ENCODE measurements around the gene UTS2B. TPM values are rescaled to one million over a fixed set of nuclear protein-coding genes. Genes with fewer than 3 reads are reported as not detected.

Gene UTS2B
- total and polyA plus RNA-seq, 2 experiments from 2014 or later, result 0.21 TPM; not detected in 1

- peaks cover 5% of the 10 kb centered on the region for H3K27me3 Mint-ChIP-seq (ENCODE audit: insufficient read depth, low read depth, poor library complexity)
These were observed 29.3 kb downstream of the UTS2B start for GRCh38 chr3:191301017-191301416.

More at GRCh38 chr3:191301017-191301416, 29.3 kb downstream of the UTS2B start:
- Histone ChIP-seq H4K20me1 (replicated peaks; ENCODE audit: insufficient read depth) (no peaks in the 10 kb centered on the region), H3K4me2 (no peak overlapping the region), H3K4me1 (ENCODE audit: insufficient read depth) (peaks cover 12% of the 10 kb centered on the region), H3F3A (replicated peaks; ENCODE audit: low read depth) (no peaks in the 10 kb centered on the region), H3K27ac (ENCODE audit: low read depth) (no peak overlapping the region), H3K79me2 (replicated peaks; ENCODE audit: insufficient read depth) (no peaks in the 10 kb centered on the region), H3K36me3 (ENCODE audit: insufficient read depth) (no peaks in the 10 kb centered on the region), H3K27me3 (ENCODE audit: insufficient read depth) (no peaks in the 10 kb centered on the region), H3K4me3 (no peak overlapping the region), H2AFZ (no peak overlapping the region), H3K9me2 (ENCODE audit: insufficient read depth) (no peaks in the 10 kb centered on the region)
- Mint-ChIP-seq H3K4me3 (no peak overlapping the region), H3K9me3 (no peaks in the 10 kb centered on the region), H3K4me1 (peaks cover 22% of the 10 kb centered on the region), H3K27ac (no peak overlapping the region), H3K36me3 (ENCODE audit: low read depth) (no peaks in the 10 kb centered on the region)
- ATAC-seq (no peak), DNase-seq (ENCODE audit: low spot score) (no peak)
- no peak for TF ChIP-seq EZH2 (IDR thresholded peaks at IDR 0.05; ENCODE audit: low read depth, unreplicated experiment)
- TF ChIP-seq EZH2phosphoT487 (IDR thresholded peaks at IDR 0.05; ENCODE audit: unreplicated experiment), result no peak
- TF ChIP-seq REST (IDR thresholded peaks at IDR 0.05; ENCODE audit: unreplicated experiment), result no peak
- TF ChIP-seq STAT1 (IDR thresholded peaks at IDR 0.05; ENCODE audit: unreplicated experiment), result no peak
- TF ChIP-seq ZNF114 (CRISPR knock-in tag; IDR thresholded peaks at IDR 0.05), result no peak
- TF ChIP-seq POLR2AphosphoS5 (IDR thresholded peaks at IDR 0.05; ENCODE audit: low read depth), result no peak
- TF ChIP-seq ZNF331 (CRISPR knock-in tag; IDR thresholded peaks at IDR 0.05; ENCODE audit: low read depth), result no peak
- no peak for TF ChIP-seq CTCF (conservative IDR thresholded peaks at IDR 0.05; ENCODE audit: low read depth in 2 of 2)
- TF ChIP-seq JUNB (IDR thresholded peaks at IDR 0.05; ENCODE audit: unreplicated experiment), result no peak
- no peak for TF ChIP-seq NANOG (IDR thresholded peaks at IDR 0.05; ENCODE audit: borderline replicate concordance)
- TF ChIP-seq ZNF462 (CRISPR knock-in tag; IDR thresholded peaks at IDR 0.05), result no peak
- TF ChIP-seq CREB1 (CRISPR knock-in tag; IDR thresholded peaks at IDR 0.05; ENCODE audit: low read depth), result no peak
- no peak for TF ChIP-seq ETS1 (IDR thresholded peaks at IDR 0.05)

All from GM23338 (cell line).